GM12878 (cell line): ENCODE measurements around the gene TMEM132D.

ENCODE experiments used
- BHLHE40 ChIP-seq, 2 experiments: fragments of 450-650 bp in 1 of 2; IDR thresholded peaks; 2 replicates each; pipeline ENCODE4 v1.6.1; 2011 to 2017; ENCODE audit warnings: low read depth in 2 of 2, borderline replicate concordance in 1 of 2, improper control_type of control experiment in 1 of 2, low read length in 1 of 2, mild to moderate bottlenecking in 1 of 2
- E4F1 ChIP-seq: fragments of 450-650 bp; IDR thresholded peaks from 2 replicates; pipeline ENCODE4 v1.6.1; 2018; ENCODE audit warnings: borderline replicate concordance, mild to moderate bottlenecking; ENCODE audit not compliant: partially characterized antibody
- EZH2 ChIP-seq: IDR thresholded peaks from 2 replicates; pipeline ENCODE4 v1.6.1; 2012; ENCODE audit warnings: low read depth, mild to moderate bottlenecking, control low read depth, inconsistent platforms, low read length, borderline replicate concordance; ENCODE audit not compliant: control insufficient read depth
- NFXL1 ChIP-seq: fragments of 450-650 bp; IDR thresholded peaks from 2 replicates; pipeline ENCODE4 v1.6.1; 2017; ENCODE audit warnings: antibody characterized with exemption, mild to moderate bottlenecking, borderline replicate concordance
- PBX3 ChIP-seq: IDR thresholded peaks from 2 replicates; pipeline ENCODE4 v1.6.1; 2011; ENCODE audit warnings: mild to moderate bottlenecking, low read depth, low read length, moderate library complexity; ENCODE audit not compliant: insufficient replicate concordance
- YY1 ChIP-seq: IDR thresholded peaks from 2 replicates; pipeline ENCODE4 v1.6.1; 2011; ENCODE audit warnings: low read depth, mild to moderate bottlenecking, low read length
- TF ChIP-seq, protein P1 (sequence below), 3 experiments: IDR thresholded peaks in 2 of 3; conservative IDR thresholded peaks in 1 of 3; 2 replicates each; pipeline ENCODE4 v1.5.1; 2011; ENCODE audit warnings: low read depth in 3 of 3, low read length in 3 of 3, mild to moderate bottlenecking in 3 of 3, control low read depth in 2 of 3, moderate library complexity in 2 of 3, inconsistent platforms in 1 of 3, mixed read lengths in 1 of 3; ENCODE audit not compliant: control insufficient read depth in 2 of 3, insufficient read depth in 1 of 3; ENCODE audit errors: extremely low read depth in 1 of 3
- TF ChIP-seq, protein P2 (sequence below): IDR thresholded peaks from 2 replicates; pipeline ENCODE4 v1.6.1; 2012; ENCODE audit warnings: mild to moderate bottlenecking, low read depth, low read length

DNA sequence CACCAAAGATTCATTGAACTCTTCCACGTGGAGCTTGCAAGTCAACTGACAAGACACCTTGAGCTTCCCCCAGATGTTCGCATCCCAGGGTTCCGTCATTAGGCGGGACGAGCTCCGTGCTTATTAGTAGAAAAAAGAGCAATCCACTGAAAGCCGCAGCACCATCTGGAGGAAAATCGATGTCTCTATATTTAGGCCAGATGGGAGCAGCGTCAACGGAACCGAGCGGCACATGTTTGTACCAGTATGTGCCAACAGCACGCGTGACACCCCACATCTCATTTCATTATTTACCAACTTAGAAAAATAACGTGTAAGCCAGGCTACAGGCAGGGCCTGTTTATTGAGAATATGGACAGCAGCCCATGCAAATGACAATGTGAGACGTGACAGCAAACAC lies 45.8 kb upstream of the TMEM132D start:
- no peak for TF ChIP-seq YY1
- no peak for TF ChIP-seq PBX3
- no peak for TF ChIP-seq EZH2
- TF ChIP-seq E4F1 = no peak
- TF ChIP-seq, protein P1, sequence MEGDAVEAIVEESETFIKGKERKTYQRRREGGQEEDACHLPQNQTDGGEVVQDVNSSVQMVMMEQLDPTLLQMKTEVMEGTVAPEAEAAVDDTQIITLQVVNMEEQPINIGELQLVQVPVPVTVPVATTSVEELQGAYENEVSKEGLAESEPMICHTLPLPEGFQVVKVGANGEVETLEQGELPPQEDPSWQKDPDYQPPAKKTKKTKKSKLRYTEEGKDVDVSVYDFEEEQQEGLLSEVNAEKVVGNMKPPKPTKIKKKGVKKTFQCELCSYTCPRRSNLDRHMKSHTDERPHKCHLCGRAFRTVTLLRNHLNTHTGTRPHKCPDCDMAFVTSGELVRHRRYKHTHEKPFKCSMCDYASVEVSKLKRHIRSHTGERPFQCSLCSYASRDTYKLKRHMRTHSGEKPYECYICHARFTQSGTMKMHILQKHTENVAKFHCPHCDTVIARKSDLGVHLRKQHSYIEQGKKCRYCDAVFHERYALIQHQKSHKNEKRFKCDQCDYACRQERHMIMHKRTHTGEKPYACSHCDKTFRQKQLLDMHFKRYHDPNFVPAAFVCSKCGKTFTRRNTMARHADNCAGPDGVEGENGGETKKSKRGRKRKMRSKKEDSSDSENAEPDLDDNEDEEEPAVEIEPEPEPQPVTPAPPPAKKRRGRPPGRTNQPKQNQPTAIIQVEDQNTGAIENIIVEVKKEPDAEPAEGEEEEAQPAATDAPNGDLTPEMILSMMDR (IDR thresholded peaks at IDR 0.05 in 2 of 3, conservative IDR thresholded peaks at IDR 0.05 in 1 of 3; ENCODE audit: control insufficient read depth in 2 of 3, extremely low read depth in 1 of 3, insufficient read depth in 1 of 3, low read depth in 3 of 3, low read length in 3 of 3) = no peak
- TF ChIP-seq BHLHE40 (IDR thresholded peaks at IDR 0.05; ENCODE audit: borderline replicate concordance in 1 of 2, low read depth in 2 of 2, low read length in 1 of 2) = no peak
- TF ChIP-seq, protein P2, sequence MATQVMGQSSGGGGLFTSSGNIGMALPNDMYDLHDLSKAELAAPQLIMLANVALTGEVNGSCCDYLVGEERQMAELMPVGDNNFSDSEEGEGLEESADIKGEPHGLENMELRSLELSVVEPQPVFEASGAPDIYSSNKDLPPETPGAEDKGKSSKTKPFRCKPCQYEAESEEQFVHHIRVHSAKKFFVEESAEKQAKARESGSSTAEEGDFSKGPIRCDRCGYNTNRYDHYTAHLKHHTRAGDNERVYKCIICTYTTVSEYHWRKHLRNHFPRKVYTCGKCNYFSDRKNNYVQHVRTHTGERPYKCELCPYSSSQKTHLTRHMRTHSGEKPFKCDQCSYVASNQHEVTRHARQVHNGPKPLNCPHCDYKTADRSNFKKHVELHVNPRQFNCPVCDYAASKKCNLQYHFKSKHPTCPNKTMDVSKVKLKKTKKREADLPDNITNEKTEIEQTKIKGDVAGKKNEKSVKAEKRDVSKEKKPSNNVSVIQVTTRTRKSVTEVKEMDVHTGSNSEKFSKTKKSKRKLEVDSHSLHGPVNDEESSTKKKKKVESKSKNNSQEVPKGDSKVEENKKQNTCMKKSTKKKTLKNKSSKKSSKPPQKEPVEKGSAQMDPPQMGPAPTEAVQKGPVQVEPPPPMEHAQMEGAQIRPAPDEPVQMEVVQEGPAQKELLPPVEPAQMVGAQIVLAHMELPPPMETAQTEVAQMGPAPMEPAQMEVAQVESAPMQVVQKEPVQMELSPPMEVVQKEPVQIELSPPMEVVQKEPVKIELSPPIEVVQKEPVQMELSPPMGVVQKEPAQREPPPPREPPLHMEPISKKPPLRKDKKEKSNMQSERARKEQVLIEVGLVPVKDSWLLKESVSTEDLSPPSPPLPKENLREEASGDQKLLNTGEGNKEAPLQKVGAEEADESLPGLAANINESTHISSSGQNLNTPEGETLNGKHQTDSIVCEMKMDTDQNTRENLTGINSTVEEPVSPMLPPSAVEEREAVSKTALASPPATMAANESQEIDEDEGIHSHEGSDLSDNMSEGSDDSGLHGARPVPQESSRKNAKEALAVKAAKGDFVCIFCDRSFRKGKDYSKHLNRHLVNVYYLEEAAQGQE = no peak
- TF ChIP-seq NFXL1 = no peak
